ENCODE data around the gene HMGCS2.
"Not testable (repeated sequence)": the region's sequence is repeated elsewhere in the genome, so short reads cannot be mapped to it uniquely, and the experiment has no call there.

- TF ChIP-seq ZNF133 (tag by site-specific recombination; IDR thresholded peaks at IDR 0.05); CTCF (tag by site-specific recombination; IDR thresholded peaks at IDR 0.05); ZBTB7A (tag by site-specific recombination; IDR thresholded peaks at IDR 0.05; ENCODE audit: low read depth); ZNF121 (tag by site-specific recombination; IDR thresholded peaks at IDR 0.05); ZNF501 (tag by site-specific recombination; IDR thresholded peaks at IDR 0.05); KLF9 (tag by site-specific recombination; IDR thresholded peaks at IDR 0.05; ENCODE audit: low read depth); ZNF449 (tag by site-specific recombination; IDR thresholded peaks at IDR 0.05); ZNF768 (tag by site-specific recombination; IDR thresholded peaks at IDR 0.05); GLI4 (tag by site-specific recombination; IDR thresholded peaks at IDR 0.05); ZIC2 (tag by site-specific recombination; IDR thresholded peaks at IDR 0.05); SALL2 (tag by site-specific recombination; IDR thresholded peaks at IDR 0.05; ENCODE audit: borderline replicate concordance); TRIM28 (IDR thresholded peaks at IDR 0.05; ENCODE audit: borderline replicate concordance, low read length); ZNF112 (tag by site-specific recombination; IDR thresholded peaks at IDR 0.05); KLF16 (tag by site-specific recombination; IDR thresholded peaks at IDR 0.05): not testable (repeated sequence)
These were observed 17.3 kb upstream of the HMGCS2 start for GRCh38 chr1:119786046-119786445.
